K562 (cell line): Measurements from ENCODE around the gene CTSD. TPM values are rescaled to one million over a fixed set of nuclear protein-coding genes. Genes with fewer than 3 reads are reported as not detected.

ENCODE experiments used
- CREB5 ChIP-seq: fragments of 250-450 bp; sonication (Bioruptor Pico); IDR thresholded peaks from 2 replicates; pipeline ENCODE4 v1.5.0; 2020; ENCODE audit warnings: mild to moderate bottlenecking
- ESRRA ChIP-seq: fragments of 450-650 bp; IDR thresholded peaks from 2 replicates; pipeline ENCODE4 v1.6.1; 2014; ENCODE audit warnings: low read depth, mild to moderate bottlenecking, moderate library complexity, borderline replicate concordance
- GABPB2 ChIP-seq: fragments of 250-450 bp; sonication (Bioruptor Pico); conservative IDR thresholded peaks from 2 replicates; pipeline ENCODE4 v1.5.1; 2021; ENCODE audit warnings: mild to moderate bottlenecking
- GATAD2A ChIP-seq: fragments of 450-650 bp; IDR thresholded peaks from 2 replicates; pipeline ENCODE4 v1.6.1; 2017
- GTF2E2 ChIP-seq: fragments of 200-800 bp; sonication (Bioruptor generic); IDR thresholded peaks from 2 replicates; pipeline ENCODE4 v1.6.1; 2016; ENCODE audit warnings: missing genetic modification characterization, missing compliant biosample characterization
- IRF1 ChIP-seq: sonication (generic); formaldehyde crosslinking; IDR thresholded peaks from 2 replicates; pipeline ENCODE4 v1.8.0; 2022; ENCODE audit warnings: missing genetic modification reagents, mild to moderate bottlenecking, borderline replicate concordance
- KAT2B ChIP-seq: IDR thresholded peaks from one replicate; pipeline ENCODE4 v1.6.1; 2012; ENCODE audit warnings: low read depth, mild to moderate bottlenecking, control low read depth, inconsistent platforms, low read length, moderate library complexity
- MBD2 ChIP-seq: sonication (generic); IDR thresholded peaks from 2 replicates; pipeline ENCODE4 v1.6.1; 2016; ENCODE audit warnings: low read depth, borderline replicate concordance
- MEIS2 ChIP-seq: fragments of 450-650 bp; IDR thresholded peaks from 2 replicates; pipeline ENCODE4 v1.6.1; 2014; ENCODE audit warnings: mild to moderate bottlenecking; ENCODE audit not compliant: partially characterized antibody
- PHTF2 ChIP-seq: fragments of 250-450 bp; sonication (Bioruptor Pico); IDR thresholded peaks from 2 replicates; pipeline ENCODE4 v1.5.0; 2021; ENCODE audit warnings: mild to moderate bottlenecking
- POLR2G ChIP-seq: fragments of 200-400 bp; formaldehyde crosslinking; IDR thresholded peaks from 2 replicates; pipeline ENCODE4 v1.6.1; 2017; ENCODE audit warnings: low read depth, mild to moderate bottlenecking, antibody characterized with exemption, low read length, moderate library complexity
- RBM22 ChIP-seq: fragments of 200-400 bp; formaldehyde crosslinking; IDR thresholded peaks from 2 replicates; pipeline ENCODE4 v1.6.1; 2018; ENCODE audit warnings: low read length, low read depth; ENCODE audit not compliant: poor library complexity, severe bottlenecking
- TFAP4 ChIP-seq: sonication (generic); formaldehyde crosslinking; IDR thresholded peaks from 2 replicates; pipeline ENCODE4 v1.8.0; 2022; ENCODE audit warnings: missing genetic modification reagents, mild to moderate bottlenecking, moderate library complexity, borderline replicate concordance
- TRIM25 ChIP-seq: fragments of 450-650 bp; IDR thresholded peaks from 2 replicates; pipeline ENCODE4 v1.7.0; 2016; ENCODE audit warnings: borderline replicate concordance
- ZNF174 ChIP-seq: fragments of 250-450 bp; sonication (Bioruptor Pico); IDR thresholded peaks from 2 replicates; pipeline ENCODE4 v1.4.0; 2020; ENCODE audit warnings: mild to moderate bottlenecking
- ZNF24 ChIP-seq: fragments of 450-650 bp; IDR thresholded peaks from 2 replicates; pipeline ENCODE4 v1.6.1; 2016
- ZNF253 ChIP-seq: fragments of 250-450 bp; sonication (Bioruptor Pico); conservative IDR thresholded peaks from 2 replicates; pipeline ENCODE4 v1.6.1; 2021; ENCODE audit warnings: mild to moderate bottlenecking
- ZNF398 ChIP-seq: fragments of 250-450 bp; sonication (Bioruptor Pico); IDR thresholded peaks from 2 replicates; pipeline ENCODE4 v1.8.0; 2021; ENCODE audit warnings: moderate library complexity, mild to moderate bottlenecking, inconsistent platforms
- polyA plus RNA-seq, 8 experiments: library from polyadenylated mRNA; depleted of rRNA in 4 of 8; stranded (reverse) in 5 of 8; unstranded in 3 of 8; fragments of >200 nt; fragmentation: Nextera tagmentation in 2 of 8; fragmentation: Illumina TruSeq in 1 of 8; extraction: Ambion mirVana in 2 of 8; extraction: Trizol in 1 of 8; gene quantifications; 2 replicates each; pipeline versions ENCODE4 v1.2.1 to v1.2.3, GENCODE V29; 2011 to 2014; ENCODE audit warnings: inconsistent platforms in 1 of 8, missing spikeins in 1 of 8
- total RNA-seq, 7 experiments: library from RNA; depleted of rRNA in 6 of 7; stranded (reverse); fragments of >200 nt in 6 of 7; fragmentation: Illumina TruSeq in 2 of 7; extraction: Trizol in 2 of 7; gene quantifications; 2 replicates each; pipeline versions ENCODE4 v1.2.1 to v1.2.3, GENCODE V29; 2011 to 2021; ENCODE audit warnings: low replicate concordance in 1 of 7
- TF ChIP-seq, protein P1 (sequence below): fragments of 450-650 bp; IDR thresholded peaks from 2 replicates; pipeline ENCODE4 v1.6.1; 2018; ENCODE audit warnings: mild to moderate bottlenecking, low read depth; ENCODE audit not compliant: partially characterized antibody

The CTSD gene
- total and polyA plus RNA-seq, 9 of the 15 experiments (the other 6 are each of a cell fraction or from before 2014, with no cell fraction given) = 1.0 to 112 (median 40.9) TPM

DNA sequence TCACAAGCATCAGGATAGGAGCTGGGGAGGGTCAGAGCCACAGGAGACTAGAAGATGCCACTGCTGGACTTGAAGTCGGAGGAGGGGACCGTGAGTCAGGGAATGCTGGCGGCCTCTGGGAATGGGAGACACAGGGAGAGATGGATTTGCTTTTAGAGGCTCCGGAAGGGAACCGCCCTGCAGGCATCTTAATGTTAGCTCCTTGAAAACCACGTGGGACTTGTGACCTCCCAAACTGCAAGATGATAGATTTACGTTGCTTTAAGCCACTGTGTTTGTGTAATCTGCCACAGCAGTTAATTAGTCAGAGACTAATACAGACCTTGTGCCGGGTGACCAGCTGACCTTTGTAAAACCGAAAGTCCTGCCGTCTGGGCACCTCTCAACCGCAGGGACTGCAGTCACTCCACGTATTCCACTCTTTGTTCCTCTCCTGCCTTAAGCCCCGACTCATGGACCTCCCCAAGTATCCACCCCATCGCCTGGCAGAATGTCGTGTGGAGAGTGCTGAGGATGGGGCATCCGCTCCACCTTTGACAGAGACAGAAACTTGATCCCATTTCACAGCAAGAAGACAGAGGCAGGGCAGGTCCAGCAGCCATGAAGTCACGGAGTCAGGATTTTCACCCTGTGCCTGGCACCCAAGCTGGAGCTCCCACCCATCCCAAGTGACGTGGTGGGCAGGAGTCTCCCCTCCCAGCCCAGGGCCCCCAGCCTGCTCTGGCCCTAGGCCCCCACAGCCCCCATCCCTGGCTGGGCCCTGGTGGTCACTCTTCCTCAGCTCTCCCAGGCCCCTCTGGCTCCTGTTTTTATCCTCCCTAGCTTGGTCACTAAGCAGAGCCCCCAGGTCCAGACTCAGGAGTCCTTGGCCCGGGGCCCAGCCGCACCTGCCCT, 19.4 kb upstream of the CTSD start (continued):
- TF ChIP-seq TFAP4 (CRISPR knock-in tag) = peak; percentile 73
- TF ChIP-seq, protein P1, sequence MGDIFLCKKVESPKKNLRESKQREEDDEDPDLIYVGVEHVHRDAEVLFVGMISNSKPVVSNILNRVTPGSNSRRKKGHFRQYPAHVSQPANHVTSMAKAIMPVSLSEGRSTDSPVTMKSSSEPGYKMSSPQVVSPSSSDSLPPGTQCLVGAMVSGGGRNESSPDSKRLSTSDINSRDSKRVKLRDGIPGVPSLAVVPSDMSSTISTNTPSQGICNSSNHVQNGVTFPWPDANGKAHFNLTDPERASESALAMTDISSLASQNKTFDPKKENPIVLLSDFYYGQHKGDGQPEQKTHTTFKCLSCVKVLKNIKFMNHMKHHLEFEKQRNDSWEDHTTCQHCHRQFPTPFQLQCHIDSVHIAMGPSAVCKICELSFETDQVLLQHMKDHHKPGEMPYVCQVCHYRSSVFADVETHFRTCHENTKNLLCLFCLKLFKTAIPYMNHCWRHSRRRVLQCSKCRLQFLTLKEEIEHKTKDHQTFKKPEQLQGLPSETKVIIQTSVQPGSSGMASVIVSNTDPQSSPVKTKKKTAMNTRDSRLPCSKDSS = no peak
- TF ChIP-seq PHTF2 (CRISPR knock-in tag) = no peak
- peak; percentile 55; the same call in 1 of the 2 replicates for TF ChIP-seq ESRRA
- no peak for TF ChIP-seq KAT2B
- TF ChIP-seq MBD2 = 0 out of 2 replicates have a peak, but pooled peaks have one; percentile 17
- no peak for TF ChIP-seq TRIM25
- no peak for TF ChIP-seq POLR2G
- no peak for TF ChIP-seq RBM22
- TF ChIP-seq GTF2E2 = no peak
- no peak for TF ChIP-seq GABPB2
- TF ChIP-seq ZNF398 (CRISPR knock-in tag) = no peak
- no peak for TF ChIP-seq ZNF253 (CRISPR knock-in tag)
- no peak for TF ChIP-seq IRF1 (CRISPR knock-in tag)
- no peak for TF ChIP-seq GATAD2A
- no peak for TF ChIP-seq CREB5 (CRISPR knock-in tag)
- no peak for TF ChIP-seq ZNF24
- TF ChIP-seq MEIS2 = peak; percentile 97
- TF ChIP-seq ZNF174 (CRISPR knock-in tag) = no peak
